HEK293 (cell line): ENCODE results near the gene ADSL.
A peak's percentile ranks its signal among the peaks of the same experiment; 100 is the strongest.

Source experiments
- CTCF ChIA-PET: fragments of 350-600 bp; formaldehyde crosslinking; extraction: SDS; loops from one replicate; lab custom pipeline; 2021; ENCODE audit warnings: antibody characterized with exemption; lab: Yijun Ruan, JAX
- POLR2A ChIA-PET: fragments of 300-600 bp; formaldehyde crosslinking; extraction: SDS; loops from one replicate; lab custom pipeline; 2020; ENCODE audit warnings: antibody characterized with exemption, inconsistent platforms; lab: Yijun Ruan, JAX
- H3K27ac ChIP-seq: fragments of 200-500 bp; sonication (Bioruptor generic); 2 replicates; pipeline ENCODE4 v1.5.1; 2014; ENCODE audit warnings: low read depth, low read length, control low read depth, inconsistent platforms; ENCODE audit errors: extremely low read depth
- H3K36me3 ChIP-seq, 2 experiments: fragments of 200-500 bp in 1 of 2; sonication (Bioruptor generic) in 1 of 2; 1 replicate in 1 of 2; 2 replicates in 1 of 2; pipeline ENCODE4 v1.5.1; 2014 to 2017; ENCODE audit warnings: inconsistent platforms in 2 of 2, low read length in 2 of 2; ENCODE audit not compliant: control insufficient read depth in 2 of 2, insufficient read depth in 1 of 2
- H3K4me1 ChIP-seq: fragments of 200-500 bp; sonication (Bioruptor generic); 2 replicates; pipeline ENCODE4 v1.5.1; 2014; ENCODE audit warnings: mild to moderate bottlenecking, low read length, inconsistent platforms; ENCODE audit not compliant: control insufficient read depth, insufficient read depth
- H3K4me3 ChIP-seq: 2 replicates; pipeline ENCODE4 v1.5.1; 2011; ENCODE audit warnings: low read depth, mild to moderate bottlenecking, control low read depth, low read length, moderate library complexity
- H3K9me3 ChIP-seq: fragments of 200-500 bp; sonication (Bioruptor generic); 2 replicates; pipeline ENCODE4 v1.5.1; 2014; ENCODE audit warnings: low read depth, low read length, inconsistent platforms; ENCODE audit not compliant: control insufficient read depth, insufficient read depth
- BCL11B ChIP-seq: fragments of 450-650 bp; formaldehyde crosslinking; IDR thresholded peaks from 2 replicates; pipeline ENCODE4 v1.5.1; 2016; ENCODE audit warnings: low read depth, missing biosample characterization, missing genetic modification characterization
- GFI1B ChIP-seq: fragments of 450-650 bp; formaldehyde crosslinking; IDR thresholded peaks from 2 replicates; pipeline ENCODE4 v1.5.1; 2016; ENCODE audit warnings: missing biosample characterization, missing genetic modification characterization
- GLIS1 ChIP-seq: fragments of 450-650 bp; formaldehyde crosslinking; IDR thresholded peaks from 2 replicates; pipeline ENCODE4 v1.5.1; 2016; ENCODE audit warnings: missing biosample characterization, missing genetic modification characterization
- SCRT2 ChIP-seq: fragments of 450-650 bp; formaldehyde crosslinking; IDR thresholded peaks from 2 replicates; pipeline ENCODE4 v1.5.1; 2016; ENCODE audit warnings: missing biosample characterization, missing genetic modification characterization
- SP2 ChIP-seq: fragments of 450-650 bp; formaldehyde crosslinking; IDR thresholded peaks from 2 replicates; pipeline ENCODE4 v1.5.1; 2016; ENCODE audit warnings: missing biosample characterization, missing genetic modification characterization
- ZBTB17 ChIP-seq: fragments of 450-650 bp; formaldehyde crosslinking; IDR thresholded peaks from 2 replicates; pipeline ENCODE4 v1.5.1; 2016; ENCODE audit warnings: missing biosample characterization, missing genetic modification characterization
- ZBTB8A ChIP-seq: fragments of 450-650 bp; formaldehyde crosslinking; IDR thresholded peaks from 2 replicates; pipeline ENCODE4 v1.5.1; 2016; ENCODE audit warnings: missing biosample characterization, missing genetic modification characterization
- ZNF354C ChIP-seq: fragments of 450-650 bp; formaldehyde crosslinking; IDR thresholded peaks from 2 replicates; pipeline ENCODE4 v1.5.1; 2016; ENCODE audit warnings: missing biosample characterization, missing genetic modification characterization, low read depth, borderline replicate concordance
- ZNF549 ChIP-seq: fragments of 450-650 bp; IDR thresholded peaks from 2 replicates; pipeline ENCODE4 v1.5.1; 2018; ENCODE audit warnings: missing biosample characterization, missing genetic modification characterization, mild to moderate bottlenecking, inconsistent platforms, moderate library complexity
- ZNF571 ChIP-seq: fragments of 450-650 bp; formaldehyde crosslinking; IDR thresholded peaks from 2 replicates; pipeline ENCODE4 v1.5.0; 2017; ENCODE audit warnings: missing biosample characterization, missing genetic modification characterization
- ZNF596 ChIP-seq: fragments of 450-650 bp; IDR thresholded peaks from 2 replicates; pipeline ENCODE4 v1.5.0; 2018; ENCODE audit warnings: missing biosample characterization, mild to moderate bottlenecking, missing genetic modification characterization, moderate library complexity
- ZNF623 ChIP-seq: fragments of 450-650 bp; formaldehyde crosslinking; IDR thresholded peaks from 2 replicates; pipeline ENCODE4 v1.5.1; 2016; ENCODE audit warnings: missing biosample characterization, missing genetic modification characterization
- ZNF624 ChIP-seq: fragments of 450-650 bp; formaldehyde crosslinking; IDR thresholded peaks from 2 replicates; pipeline ENCODE4 v1.5.1; 2017; ENCODE audit warnings: missing biosample characterization, missing genetic modification characterization
- TF ChIP-seq, protein P1 (sequence below): fragments of 450-650 bp; formaldehyde crosslinking; IDR thresholded peaks from 2 replicates; pipeline ENCODE4 v1.5.1; 2017; ENCODE audit warnings: missing biosample characterization, missing genetic modification characterization
- TF ChIP-seq, protein P2 (sequence below): fragments of 450-650 bp; formaldehyde crosslinking; IDR thresholded peaks from 2 replicates; pipeline ENCODE4; 2016; ENCODE audit warnings: missing biosample characterization, missing genetic modification characterization
- TF ChIP-seq, protein P3 (sequence below): fragments of 450-650 bp; IDR thresholded peaks from 2 replicates; pipeline ENCODE4 v1.5.1; 2018; ENCODE audit warnings: missing biosample characterization, mild to moderate bottlenecking, missing genetic modification characterization

ADSL gene

DNA sequence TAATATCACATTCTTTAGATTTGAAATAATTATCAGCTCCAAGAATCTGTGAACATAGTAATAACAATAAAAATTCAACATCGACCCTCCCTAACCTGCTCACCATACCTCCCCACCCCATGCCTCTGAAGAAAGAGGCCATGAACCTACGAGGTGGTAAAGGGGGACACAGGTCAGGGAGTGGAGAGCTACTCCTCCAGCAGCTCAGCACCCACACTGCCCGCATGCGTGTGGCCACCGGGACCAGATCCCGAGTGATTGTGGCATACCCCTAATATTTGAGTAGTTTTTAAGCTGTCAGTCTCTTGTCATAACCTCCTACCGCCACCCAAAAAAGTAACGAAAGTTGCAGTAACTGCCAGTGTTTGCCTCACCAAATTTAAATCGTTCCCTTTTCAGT is 16.8 kb upstream of the ADSL start (continued):
- TF ChIP-seq BCL11B (tag by site-specific recombination), result no peak
- no peak for TF ChIP-seq ZNF624 (tag by site-specific recombination)
- no peak for TF ChIP-seq ZNF354C (tag by site-specific recombination)
- TF ChIP-seq ZBTB8A (tag by site-specific recombination), result no peak
- TF ChIP-seq, protein P1, sequence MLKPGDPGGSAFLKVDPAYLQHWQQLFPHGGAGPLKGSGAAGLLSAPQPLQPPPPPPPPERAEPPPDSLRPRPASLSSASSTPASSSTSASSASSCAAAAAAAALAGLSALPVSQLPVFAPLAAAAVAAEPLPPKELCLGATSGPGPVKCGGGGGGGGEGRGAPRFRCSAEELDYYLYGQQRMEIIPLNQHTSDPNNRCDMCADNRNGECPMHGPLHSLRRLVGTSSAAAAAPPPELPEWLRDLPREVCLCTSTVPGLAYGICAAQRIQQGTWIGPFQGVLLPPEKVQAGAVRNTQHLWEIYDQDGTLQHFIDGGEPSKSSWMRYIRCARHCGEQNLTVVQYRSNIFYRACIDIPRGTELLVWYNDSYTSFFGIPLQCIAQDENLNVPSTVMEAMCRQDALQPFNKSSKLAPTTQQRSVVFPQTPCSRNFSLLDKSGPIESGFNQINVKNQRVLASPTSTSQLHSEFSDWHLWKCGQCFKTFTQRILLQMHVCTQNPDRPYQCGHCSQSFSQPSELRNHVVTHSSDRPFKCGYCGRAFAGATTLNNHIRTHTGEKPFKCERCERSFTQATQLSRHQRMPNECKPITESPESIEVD (tag by site-specific recombination), result no peak
- TF ChIP-seq, all 188 proteins: peak for 0

DNA sequence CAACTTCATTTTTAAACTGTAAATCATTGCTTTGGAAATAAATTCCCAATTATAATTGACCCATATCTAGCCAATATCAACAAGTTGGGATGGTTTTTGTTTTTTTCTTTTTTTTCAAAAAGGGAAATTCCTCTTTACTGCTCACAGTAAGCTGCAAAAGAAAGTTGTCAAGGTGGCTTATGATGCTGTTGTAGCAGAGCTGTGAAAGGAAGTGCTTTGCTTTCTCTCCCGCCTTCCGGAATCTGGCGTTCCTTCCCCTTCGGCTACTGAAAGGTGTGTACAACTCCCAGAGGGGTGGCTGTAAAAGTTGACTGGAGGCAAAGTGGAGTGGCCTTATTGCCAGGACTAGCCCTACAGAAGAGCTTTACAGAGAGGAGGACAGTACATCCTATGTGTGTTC is 16.2 kb upstream of the ADSL start:
- CTCF ChIA-PET, result interaction anchor here (0.9 kb wide), 1 partner anchor 293 kb away, joined by 3 read pairs; no protein-coding TSS in a partner anchor
- Histone ChIP-seq H3K27ac (no peak overlapping the region), H3K9me3 (no peaks in the 10 kb centered on the region)
- TF ChIP-seq ZNF596 (tag by site-specific recombination) (no peak), SCRT2 (tag by site-specific recombination) (peak; percentile 52; the same call in 1 of the 2 replicates)
- TF ChIP-seq, all 188 proteins: peak for 1
- Histone ChIP-seq H3K4me3 (no peak overlapping the region), H3K4me1 (peaks cover 22% of the 10 kb centered on the region), H3K36me3 (peaks cover 0 to 16% of the 10 kb centered on the region in 2 experiments; a peak in 1 of 3 replicates)
- POLR2A ChIA-PET, result no interaction called here

DNA sequence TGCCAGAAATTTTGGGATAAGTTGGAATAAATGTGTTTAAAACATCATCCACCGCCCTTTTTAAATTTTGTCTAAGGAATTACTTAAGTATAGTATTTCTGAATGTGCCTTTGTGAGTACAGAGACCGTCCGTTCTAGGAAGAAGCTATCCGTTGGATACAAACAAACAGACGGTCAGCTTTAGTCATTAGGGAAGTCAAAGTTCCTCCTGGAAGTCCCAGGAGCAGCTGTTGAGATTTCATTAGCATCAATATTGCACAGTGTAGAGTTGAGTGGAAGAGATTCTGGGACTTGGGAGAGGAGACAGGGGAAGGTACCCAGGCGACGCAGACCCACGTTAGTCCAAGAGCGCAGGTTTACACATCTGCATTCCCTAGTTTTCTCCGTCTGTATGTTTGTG is 15.7 kb upstream of the ADSL start:
- Histone ChIP-seq H3K9me3 (no peaks in the 10 kb centered on the region), H3K4me3 (no peak overlapping the region), H3K4me1 (peaks cover 24% of the 10 kb centered on the region), H3K27ac (no peak overlapping the region), H3K36me3 (peaks cover 0 to 11% of the 10 kb centered on the region in 2 experiments; a peak in 1 of 3 replicates)
- CTCF ChIA-PET, result no interaction called here
- TF ChIP-seq GFI1B (tag by site-specific recombination) (no peak), ZBTB17 (tag by site-specific recombination) (no peak), ZNF571 (tag by site-specific recombination) (no peak), ZNF549 (tag by site-specific recombination) (no peak)
- TF ChIP-seq, protein P2, sequence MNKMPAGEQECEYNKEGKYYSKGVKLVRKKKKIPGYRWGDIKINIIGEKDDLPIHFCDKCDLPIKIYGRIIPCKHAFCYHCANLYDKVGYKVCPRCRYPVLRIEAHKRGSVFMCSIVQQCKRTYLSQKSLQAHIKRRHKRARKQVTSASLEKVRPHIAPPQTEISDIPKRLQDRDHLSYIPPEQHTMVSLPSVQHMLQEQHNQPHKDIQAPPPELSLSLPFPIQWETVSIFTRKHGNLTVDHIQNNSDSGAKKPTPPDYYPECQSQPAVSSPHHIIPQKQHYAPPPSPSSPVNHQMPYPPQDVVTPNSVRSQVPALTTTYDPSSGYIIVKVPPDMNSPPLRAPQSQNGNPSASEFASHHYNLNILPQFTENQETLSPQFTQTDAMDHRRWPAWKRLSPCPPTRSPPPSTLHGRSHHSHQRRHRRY (tag by site-specific recombination), result no peak
- POLR2A ChIA-PET, result interaction anchor here (0.8 kb wide), 1 partner anchor 9 kb away, joined by 3 read pairs; no protein-coding TSS in a partner anchor

DNA sequence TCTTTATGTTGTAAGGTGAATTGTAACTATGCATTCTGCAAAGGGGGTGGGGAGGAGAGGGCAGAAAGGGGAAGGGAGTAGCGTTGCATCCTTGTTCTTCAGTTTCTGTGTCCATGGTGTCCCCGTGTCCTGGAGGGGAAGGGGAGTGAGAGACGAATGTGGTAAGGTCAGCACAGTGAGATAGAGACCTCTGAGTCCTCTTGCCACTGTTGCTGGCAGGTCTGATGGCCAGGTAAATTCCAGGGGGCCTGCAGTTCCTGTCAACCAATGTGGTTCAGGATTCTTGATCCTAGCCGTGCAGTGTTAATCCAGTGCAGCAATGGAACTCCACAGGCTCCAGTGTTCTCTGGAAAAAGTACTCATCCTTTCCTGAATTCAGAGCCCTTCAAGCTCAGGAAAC is 14.6 kb upstream of the ADSL start:
- Histone ChIP-seq H3K27ac (no peak overlapping the region), H3K4me3 (no peak overlapping the region), H3K4me1 (peaks cover 20% of the 10 kb centered on the region), H3K36me3 (peaks cover 0 to 10% of the 10 kb centered on the region in 2 experiments; a peak in 2 of 3 replicates), H3K9me3 (no peaks in the 10 kb centered on the region)
- POLR2A ChIA-PET, result interaction anchor here (0.8 kb wide), 1 partner anchor 8 kb away, joined by 3 read pairs; no protein-coding TSS in a partner anchor
- no peak for TF ChIP-seq ZNF623 (tag by site-specific recombination)
- CTCF ChIA-PET, result no interaction called here

DNA sequence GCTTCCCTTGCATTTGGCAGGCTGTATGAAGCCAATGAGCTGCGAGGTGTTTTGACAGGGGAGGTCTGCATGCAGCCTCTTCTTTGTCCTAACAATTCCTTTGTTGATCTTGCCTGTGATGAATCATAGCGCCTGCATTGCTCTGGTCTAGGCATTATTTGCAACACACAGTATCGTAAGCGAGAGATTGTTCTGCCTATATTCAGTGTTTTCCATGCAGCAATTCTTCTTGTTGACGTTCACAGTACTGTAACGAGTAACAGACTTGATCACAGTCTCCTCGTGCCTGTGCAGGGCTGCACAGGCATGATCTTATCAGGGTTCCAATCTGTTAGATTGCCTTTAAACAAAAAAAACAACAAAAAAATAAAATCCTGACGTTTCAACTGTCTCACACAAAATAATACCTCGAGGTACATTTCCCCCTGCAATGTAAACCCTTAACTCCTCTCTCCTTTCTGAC is 13.9 kb upstream of the ADSL start:
- Histone ChIP-seq H3K36me3 (peaks cover 0 to 10% of the 10 kb centered on the region in 2 experiments; a peak in 2 of 3 replicates), H3K27ac (no peak overlapping the region), H3K4me1 (peaks cover 14% of the 10 kb centered on the region), H3K9me3 (no peaks in the 10 kb centered on the region), H3K4me3 (no peak overlapping the region)
- ChIA-PET POLR2A (no interaction called here), CTCF (no interaction called here)
- TF ChIP-seq GLIS1 (tag by site-specific recombination) (peak; percentile 33; the same call in 1 of the 2 replicates), SP2 (tag by site-specific recombination) (no peak), GFI1B (tag by site-specific recombination) (no peak), ZBTB17 (tag by site-specific recombination) (peak; percentile 84)
- TF ChIP-seq, protein P3, sequence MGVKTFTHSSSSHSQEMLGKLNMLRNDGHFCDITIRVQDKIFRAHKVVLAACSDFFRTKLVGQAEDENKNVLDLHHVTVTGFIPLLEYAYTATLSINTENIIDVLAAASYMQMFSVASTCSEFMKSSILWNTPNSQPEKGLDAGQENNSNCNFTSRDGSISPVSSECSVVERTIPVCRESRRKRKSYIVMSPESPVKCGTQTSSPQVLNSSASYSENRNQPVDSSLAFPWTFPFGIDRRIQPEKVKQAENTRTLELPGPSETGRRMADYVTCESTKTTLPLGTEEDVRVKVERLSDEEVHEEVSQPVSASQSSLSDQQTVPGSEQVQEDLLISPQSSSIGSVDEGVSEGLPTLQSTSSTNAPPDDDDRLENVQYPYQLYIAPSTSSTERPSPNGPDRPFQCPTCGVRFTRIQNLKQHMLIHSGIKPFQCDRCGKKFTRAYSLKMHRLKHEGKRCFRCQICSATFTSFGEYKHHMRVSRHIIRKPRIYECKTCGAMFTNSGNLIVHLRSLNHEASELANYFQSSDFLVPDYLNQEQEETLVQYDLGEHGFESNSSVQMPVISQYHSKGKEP (tag by site-specific recombination), result peak; percentile 90
